MM.1S (cell line): ENCODE measurements around the gene PARP3.

Source experiments
- CTCF ChIP-seq: fragments of 300-600 bp; sonication (generic); IDR thresholded peaks from 2 replicates; pipeline ENCODE4 v1.5.1; 2016; ENCODE audit warnings: antibody characterized with exemption, low read length, mixed read lengths
- EZH2 ChIP-seq: fragments of 300-600 bp; sonication (generic); optimal IDR thresholded peaks from 2 replicates; pipeline ENCODE3; 2017; ENCODE audit warnings: low read depth, mild to moderate bottlenecking, antibody characterized with exemption, low read length, mixed read lengths
- EZH2phosphoT487 ChIP-seq: fragments of 300-600 bp; sonication (generic); IDR thresholded peaks from 2 replicates; pipeline ENCODE4 v1.6.1; 2018; ENCODE audit warnings: antibody characterized with exemption, low read length

GRCh38 chr3:51969841-51970240 lies 27.7 kb downstream of the PARP3 start:
- TF ChIP-seq CTCF, result no peak
- TF ChIP-seq EZH2phosphoT487, result no peak
- no peak for TF ChIP-seq EZH2
